Measurements from ENCODE around the gene TBKBP1. TPM values are rescaled to one million over a fixed set of nuclear protein-coding genes. Genes with fewer than 3 reads are reported as not detected.

Gene TBKBP1
- total RNA-seq, 1 donor from 2014 or later, result 13.6 TPM

GRCh38 chr17:47650525-47651522 lies 43.1 kb upstream of the TBKBP1 start:
- peak overlapping the region; percentile 98 for H3K4me3 Mint-ChIP-seq (ENCODE audit: unreplicated experiment)
- H3K9me3 Mint-ChIP-seq (ENCODE audit: low read depth), result no peaks in the 10 kb centered on the region
- TF ChIP-seq CTCF (IDR thresholded peaks at IDR 0.05), result no peak
- peaks cover 56% of the 10 kb centered on the region for H3K4me1 Mint-ChIP-seq (ENCODE audit: low read depth)
- DNase-seq (ENCODE audit: low spot score), result peak; percentile 99
- H3K27ac Mint-ChIP-seq (ENCODE audit: unreplicated experiment), result peak overlapping the region; percentile 98
- H3K27me3 Mint-ChIP-seq (ENCODE audit: low read depth), result no peaks in the 10 kb centered on the region
- H3K36me3 Mint-ChIP-seq (ENCODE audit: low read depth), result peaks cover 24% of the 10 kb centered on the region

GRCh38 chr17:47651704-47652103 lies 42.3 kb upstream of the TBKBP1 start:
- Mint-ChIP-seq H3K4me3 (ENCODE audit: unreplicated experiment) (peak overlapping the region; percentile 98), H3K27ac (ENCODE audit: unreplicated experiment) (peak overlapping the region; percentile 34), H3K27me3 (ENCODE audit: low read depth) (no peaks in the 10 kb centered on the region), H3K9me3 (ENCODE audit: low read depth) (no peaks in the 10 kb centered on the region), H3K36me3 (ENCODE audit: low read depth) (peaks cover 25% of the 10 kb centered on the region), H3K4me1 (ENCODE audit: low read depth) (peaks cover 56% of the 10 kb centered on the region)
- no peak for DNase-seq (ENCODE audit: low spot score)
- TF ChIP-seq CTCF (IDR thresholded peaks at IDR 0.05), result no peak

- Mint-ChIP-seq H3K27ac (ENCODE audit: unreplicated experiment) (no peak overlapping the region), H3K27me3 (ENCODE audit: low read depth) (no peaks in the 10 kb centered on the region), H3K4me1 (ENCODE audit: low read depth) (peaks cover 56% of the 10 kb centered on the region), H3K9me3 (ENCODE audit: low read depth) (no peaks in the 10 kb centered on the region), H3K4me3 (ENCODE audit: unreplicated experiment) (no peak overlapping the region), H3K36me3 (ENCODE audit: low read depth) (peaks cover 30% of the 10 kb centered on the region)
- no peak for DNase-seq (ENCODE audit: low spot score)
- TF ChIP-seq CTCF (IDR thresholded peaks at IDR 0.05), result no peak
These were observed 41.4 kb upstream of the TBKBP1 start for GRCh38 chr17:47652570-47652969.

- Mint-ChIP-seq H3K4me1 (ENCODE audit: low read depth) (peaks cover 53% of the 10 kb centered on the region), H3K4me3 (ENCODE audit: unreplicated experiment) (no peak overlapping the region), H3K27ac (ENCODE audit: unreplicated experiment) (no peak overlapping the region), H3K9me3 (ENCODE audit: low read depth) (no peaks in the 10 kb centered on the region), H3K27me3 (ENCODE audit: low read depth) (no peaks in the 10 kb centered on the region), H3K36me3 (ENCODE audit: low read depth) (peaks cover 33% of the 10 kb centered on the region)
- TF ChIP-seq CTCF (IDR thresholded peaks at IDR 0.05), result no peak
- no peak for DNase-seq (ENCODE audit: low spot score)
These were observed 40.5 kb upstream of the TBKBP1 start for GRCh38 chr17:47653442-47653841.

- Mint-ChIP-seq H3K4me3 (ENCODE audit: unreplicated experiment) (no peak overlapping the region), H3K27ac (ENCODE audit: unreplicated experiment) (no peak overlapping the region), H3K9me3 (ENCODE audit: low read depth) (no peaks in the 10 kb centered on the region), H3K36me3 (ENCODE audit: low read depth) (peaks cover 40% of the 10 kb centered on the region), H3K27me3 (ENCODE audit: low read depth) (no peaks in the 10 kb centered on the region), H3K4me1 (ENCODE audit: low read depth) (peaks cover 43% of the 10 kb centered on the region)
- DNase-seq (ENCODE audit: low spot score), result no peak
- no peak for TF ChIP-seq CTCF (IDR thresholded peaks at IDR 0.05)
These were observed 39.0 kb upstream of the TBKBP1 start for GRCh38 chr17:47654991-47655390.

Measured in chondrocyte (in vitro differentiated cells).